NCI-H748 (cell line): ENCODE measurements around the gene KCNN4.
"Not testable (repeated sequence)": the region's sequence is repeated elsewhere in the genome, so short reads cannot be mapped to it uniquely, and the experiment has no call there.

Source experiments
- DNase-seq: peaks from one replicate; lab custom pipeline; 2025; ENCODE audit not compliant: unreplicated experiment; lab: John Stamatoyannopoulos, UW

KCNN4 gene

DNA sequence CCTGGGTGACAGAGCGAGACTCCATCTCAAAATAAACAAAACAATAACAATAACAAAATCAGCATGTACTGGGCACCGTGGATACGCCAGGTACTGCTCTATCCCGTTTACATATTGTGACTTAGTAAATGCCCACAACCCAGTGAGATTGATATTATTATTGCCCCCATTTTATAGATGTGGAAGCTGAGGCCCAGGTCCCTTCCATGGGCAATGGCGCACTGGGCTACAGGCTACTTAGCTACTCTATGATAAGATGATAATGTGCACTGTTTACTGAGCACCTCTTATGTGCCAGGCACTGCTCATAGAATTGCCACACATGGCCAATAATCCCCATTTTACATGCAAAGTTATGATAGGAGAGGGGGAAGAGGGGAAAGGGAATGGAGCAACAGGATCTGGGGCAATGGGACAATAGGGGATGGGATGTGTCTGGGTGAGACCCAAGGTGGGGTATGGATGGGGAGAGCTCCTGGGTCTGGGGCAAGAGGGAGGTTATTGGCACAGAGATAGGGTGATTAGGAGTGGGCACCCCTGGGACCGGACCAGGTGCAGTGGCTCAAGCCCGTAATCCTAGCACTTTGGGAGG, 5.4 kb downstream of the KCNN4 start:
- no peak for DNase-seq

DNA sequence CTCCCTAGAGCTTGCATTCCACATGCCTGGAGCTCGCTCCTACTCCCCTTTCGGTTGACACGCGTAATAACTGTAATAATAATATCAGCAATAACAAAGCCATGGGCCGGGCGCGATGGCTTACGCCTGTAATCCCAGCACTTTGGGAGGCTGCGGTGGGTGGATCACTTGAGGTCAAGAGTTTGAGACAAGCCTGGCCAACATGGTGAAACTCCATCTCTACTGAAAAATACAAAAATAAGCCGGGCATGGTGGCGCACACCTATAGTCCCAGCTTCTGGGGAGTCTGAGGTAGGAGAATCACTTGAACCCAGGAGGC, 5.9 kb downstream of the KCNN4 start:
- DNase-seq: not testable (repeated sequence)

DNA sequence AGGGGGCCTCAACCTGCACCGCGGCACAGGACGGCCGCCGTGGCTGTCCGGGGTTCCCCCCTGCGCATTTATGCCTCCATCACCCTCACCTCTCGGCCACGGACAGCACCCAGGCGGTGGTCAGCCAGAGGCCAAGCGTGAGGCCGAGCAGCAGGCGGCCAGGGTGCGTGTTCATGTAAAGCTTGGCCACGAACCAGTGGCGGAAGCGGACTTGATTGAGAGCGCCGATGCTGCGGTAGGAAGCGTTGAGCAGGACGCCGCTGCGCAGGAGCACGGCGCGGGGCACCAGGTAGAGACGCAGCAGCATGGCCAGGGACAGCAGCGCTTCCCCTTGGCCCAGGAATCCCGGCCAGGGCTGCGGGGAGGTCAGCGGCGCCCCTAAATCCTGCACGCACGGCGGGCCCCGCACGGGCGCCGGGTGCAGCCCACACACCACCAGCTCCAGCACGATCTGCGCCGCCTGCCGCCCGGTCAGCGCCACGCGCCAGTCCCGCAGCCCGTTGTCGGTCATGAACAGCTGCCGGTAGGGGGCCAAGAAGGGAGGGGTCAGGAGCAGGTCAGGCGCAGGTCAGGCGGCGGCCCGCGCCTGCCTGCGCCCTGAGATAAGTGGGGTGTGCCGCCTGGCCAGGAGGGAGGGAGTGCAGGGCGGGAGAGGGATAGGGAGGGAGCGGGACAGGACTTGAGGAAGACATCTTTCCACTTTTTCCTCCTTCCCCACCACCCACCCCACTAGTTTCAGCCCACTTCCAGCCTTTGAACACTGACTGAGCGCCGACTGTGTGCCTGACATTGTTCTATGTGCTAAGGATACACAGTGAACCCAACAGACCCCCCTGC, 6.5 kb downstream of the KCNN4 start:
- DNase-seq: no peak

DNA sequence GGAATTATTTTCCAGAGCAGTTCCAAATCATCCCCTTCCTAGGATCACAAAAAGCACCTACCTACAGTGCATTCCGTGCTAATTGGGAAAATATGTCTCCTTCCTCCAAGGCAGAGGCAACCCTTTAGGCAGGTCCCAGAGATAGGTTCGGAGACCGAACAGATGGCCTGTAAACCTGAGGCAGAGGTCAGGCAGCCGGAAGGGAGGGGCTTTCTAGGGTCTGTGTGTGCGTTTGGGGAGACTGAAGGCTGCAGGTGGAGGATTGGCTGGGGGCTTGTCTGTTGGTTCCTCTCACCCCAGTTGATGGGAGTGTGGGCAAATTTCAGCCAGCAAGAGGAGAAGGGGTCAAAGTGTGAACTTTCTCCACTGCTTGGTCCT, 7.1 kb downstream of the KCNN4 start:
- no peak for DNase-seq

DNA sequence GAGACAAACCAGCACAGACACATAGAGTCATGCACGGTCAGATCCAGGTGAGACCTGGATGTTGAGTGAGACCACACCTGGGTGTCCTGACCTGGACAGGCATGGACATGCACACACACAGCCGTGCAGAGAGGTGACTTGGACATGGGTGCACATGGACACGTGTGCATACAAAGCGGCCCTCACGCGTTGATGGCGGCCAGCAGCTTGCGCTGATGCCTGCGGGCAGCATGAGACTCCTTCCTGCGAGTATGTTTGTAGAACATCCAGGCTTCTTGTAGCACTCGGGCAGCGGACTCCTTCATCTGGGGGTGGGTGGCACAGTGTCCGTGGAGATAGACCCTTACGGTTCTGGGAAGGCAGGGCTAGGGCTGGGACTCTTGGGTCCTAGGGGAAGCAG, 11.5 kb downstream of the KCNN4 start:
- no peak for DNase-seq

DNA sequence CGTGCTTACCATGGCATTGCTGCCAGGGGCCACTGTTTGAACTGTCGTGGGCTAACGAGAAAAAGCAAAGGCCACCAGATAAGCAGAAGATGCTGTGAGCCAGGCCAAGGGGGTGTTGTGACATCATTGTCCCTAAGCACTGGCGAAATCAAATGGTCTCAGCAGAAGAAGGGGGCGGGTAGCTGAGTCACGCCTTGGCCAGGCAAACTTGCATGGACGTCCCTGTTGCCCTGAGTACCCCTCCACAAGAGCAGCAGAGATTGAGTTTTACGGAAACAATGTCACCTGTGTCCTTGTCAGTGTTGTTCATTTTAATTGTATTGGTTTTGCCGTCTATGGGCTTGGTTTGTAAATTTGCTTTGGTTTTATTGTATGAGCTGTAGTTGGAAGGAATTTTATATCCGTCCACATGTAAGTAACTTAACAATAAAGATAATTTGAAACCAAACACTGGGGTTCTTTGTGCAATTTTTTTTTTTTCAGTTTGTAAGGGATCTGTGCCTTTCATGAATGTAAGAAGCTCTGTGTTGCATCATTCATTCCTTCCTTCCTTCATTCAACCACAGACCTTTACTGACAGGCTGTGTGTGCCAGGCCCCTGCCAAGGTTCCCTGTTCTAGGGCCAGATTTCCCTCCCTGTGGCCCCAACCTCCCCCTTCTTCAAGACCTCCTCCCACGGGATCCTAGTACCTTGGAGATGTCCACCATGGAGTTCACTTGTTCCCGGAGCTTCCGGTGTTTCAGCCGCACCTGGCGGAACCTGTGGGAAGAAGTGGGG, 12.3 kb downstream of the KCNN4 start:
- no peak for DNase-seq

DNA sequence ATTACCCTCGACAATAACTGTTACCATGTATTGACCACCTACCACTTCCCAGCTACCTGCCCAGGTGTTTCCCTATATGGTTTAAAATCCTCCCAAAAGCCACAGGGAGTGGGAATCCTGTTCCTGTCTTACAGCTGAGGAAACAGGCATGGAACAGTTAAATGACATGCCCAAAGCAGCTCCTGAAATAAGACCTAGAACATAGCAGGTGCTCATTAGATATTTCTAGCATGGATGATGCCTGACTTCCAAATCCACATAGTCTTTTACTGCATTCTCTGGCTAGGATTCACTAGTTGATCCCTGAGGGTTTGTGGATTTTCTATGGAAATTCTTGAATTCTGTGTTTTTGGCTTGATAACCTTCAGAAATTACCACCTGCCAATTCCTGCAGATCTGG, 13.0 kb downstream of the KCNN4 start:
- no peak for DNase-seq

DNA sequence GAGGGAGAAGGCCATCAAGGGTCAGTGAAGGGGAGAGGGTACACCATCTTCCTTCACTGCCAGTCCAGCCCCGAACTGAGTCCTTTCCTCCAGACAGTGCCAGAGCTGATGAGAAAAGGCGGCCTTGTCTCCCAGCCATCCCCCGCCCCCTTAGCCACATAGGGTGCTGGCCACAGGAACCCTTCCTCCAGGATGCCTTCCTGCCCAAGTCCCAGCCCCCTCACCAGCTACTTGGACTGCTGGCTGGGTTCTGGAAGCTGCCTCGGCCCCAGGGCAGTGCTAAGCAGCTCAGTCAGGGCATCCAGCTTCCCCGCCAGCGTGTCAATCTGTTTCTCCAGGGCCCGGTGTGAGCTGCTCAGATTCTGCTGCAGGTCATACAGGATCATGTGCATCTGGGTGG, 13.5 kb downstream of the KCNN4 start:
- DNase-seq: no peak

DNA sequence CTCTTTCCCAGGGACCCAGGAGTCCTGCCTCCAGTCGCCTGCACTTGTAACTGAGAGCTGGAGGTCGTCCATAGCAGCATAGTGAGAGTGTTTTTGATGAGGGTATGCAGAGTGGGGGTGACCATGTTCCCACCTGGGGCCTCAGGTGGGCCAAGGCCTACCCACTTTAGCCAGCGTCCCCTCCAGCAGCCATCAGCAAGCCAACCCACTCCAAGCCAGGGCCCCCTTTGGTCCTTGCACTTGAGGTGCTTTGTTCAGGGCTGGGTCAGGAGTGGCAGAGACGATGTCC, 14.1 kb downstream of the KCNN4 start:
- no peak for DNase-seq

DNA sequence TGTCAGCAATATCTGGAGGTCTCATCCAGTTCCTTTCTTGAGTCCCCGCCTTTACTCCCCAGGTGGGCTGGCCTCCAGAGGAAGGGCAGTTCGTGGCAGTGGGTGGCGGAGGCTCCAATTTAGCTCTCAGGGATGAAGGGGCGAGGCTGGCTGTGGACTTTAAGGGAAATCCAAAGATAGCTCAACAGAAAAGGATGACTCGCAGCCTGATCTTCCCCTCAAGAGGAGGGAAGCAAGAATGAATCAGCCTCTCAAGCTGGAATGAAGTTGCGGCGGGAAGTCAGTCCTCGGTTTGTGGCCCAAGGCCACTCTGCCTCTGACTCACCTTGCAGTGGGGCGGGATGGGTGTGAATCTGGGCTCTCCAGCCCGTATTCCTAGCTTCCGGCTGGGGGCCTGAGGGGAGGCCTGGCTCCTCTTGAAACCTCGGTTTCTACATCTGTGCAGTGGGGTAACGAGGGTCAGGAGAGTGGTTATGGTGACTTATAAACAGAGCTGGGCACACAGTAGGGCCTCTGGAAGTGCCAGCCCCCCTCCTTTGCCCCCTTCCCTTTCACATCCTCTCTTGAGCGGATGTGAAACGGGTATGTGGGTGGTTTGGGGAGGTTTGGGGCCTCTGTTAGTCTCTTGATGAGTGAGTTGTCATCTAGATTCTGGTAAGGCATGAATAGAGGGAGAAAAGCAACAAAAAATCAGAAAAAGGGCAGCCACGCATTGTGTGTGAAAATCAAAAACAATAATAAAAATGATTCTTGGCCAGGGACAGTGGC, 15.5 kb downstream of the KCNN4 start:
- no peak for DNase-seq

DNA sequence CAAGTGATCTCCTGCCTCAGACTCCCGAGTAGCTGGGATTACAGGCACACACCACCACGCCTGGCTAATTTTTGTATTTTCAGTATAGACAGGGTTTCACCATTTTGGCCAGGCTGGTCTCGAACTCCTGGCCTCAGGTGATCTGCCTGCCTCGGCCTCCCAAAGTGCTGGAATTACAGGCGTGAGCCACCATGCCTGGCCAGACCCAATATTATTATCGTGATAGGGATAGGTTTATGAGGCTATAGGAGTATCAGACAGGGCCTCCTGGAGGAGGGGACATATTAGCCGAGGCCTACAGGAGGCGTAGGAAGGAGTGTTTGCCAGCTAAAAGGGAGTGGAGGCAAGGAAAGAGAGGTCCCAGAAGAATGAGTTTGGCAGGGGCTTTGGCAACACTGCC, 16.1 kb downstream of the KCNN4 start:
- not testable (repeated sequence) for DNase-seq

DNA sequence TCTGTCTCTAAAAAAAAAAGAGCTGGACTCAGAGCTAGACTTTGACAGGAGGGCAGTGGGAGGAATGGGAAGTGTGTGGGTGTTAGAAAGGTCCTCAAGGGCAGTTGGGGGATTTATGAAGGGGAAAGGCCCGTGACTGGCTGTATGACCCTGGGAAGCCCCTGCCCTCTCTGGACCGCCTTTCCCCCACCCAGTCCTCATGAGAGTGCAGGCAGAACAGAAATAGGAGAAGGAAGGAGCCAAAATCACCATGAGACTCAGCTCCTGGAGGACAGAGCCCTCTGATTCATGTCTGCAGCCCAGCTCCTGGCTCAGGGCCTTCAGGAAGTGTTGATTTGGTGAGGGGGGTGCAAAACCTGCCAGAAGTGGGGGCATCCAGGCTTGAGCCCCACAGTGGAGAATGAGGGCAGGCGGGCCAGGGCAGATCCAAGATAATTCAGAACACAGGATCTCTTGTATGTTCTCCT, 17.3 kb downstream of the KCNN4 start:
- no peak for DNase-seq

DNA sequence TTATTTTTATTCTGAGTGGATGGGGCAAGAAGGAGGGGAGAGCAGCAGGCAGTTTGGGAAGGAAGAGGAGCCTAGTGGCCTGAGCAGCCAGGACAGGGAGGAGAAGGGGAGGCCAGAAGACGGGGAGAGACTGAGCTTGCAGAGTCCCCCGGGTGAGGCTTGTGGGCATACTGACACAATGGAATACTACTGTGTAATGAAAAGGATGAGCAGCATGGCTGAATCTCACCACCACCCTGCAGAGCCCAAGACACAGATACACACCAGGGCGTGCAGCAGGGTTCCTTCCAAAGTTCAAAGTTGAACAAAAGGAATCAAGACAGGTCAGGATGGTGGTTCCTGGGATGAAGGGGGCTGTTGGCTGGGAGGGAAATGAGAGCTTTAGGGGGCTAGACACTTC, 18.0 kb downstream of the KCNN4 start:
- no peak for DNase-seq

DNA sequence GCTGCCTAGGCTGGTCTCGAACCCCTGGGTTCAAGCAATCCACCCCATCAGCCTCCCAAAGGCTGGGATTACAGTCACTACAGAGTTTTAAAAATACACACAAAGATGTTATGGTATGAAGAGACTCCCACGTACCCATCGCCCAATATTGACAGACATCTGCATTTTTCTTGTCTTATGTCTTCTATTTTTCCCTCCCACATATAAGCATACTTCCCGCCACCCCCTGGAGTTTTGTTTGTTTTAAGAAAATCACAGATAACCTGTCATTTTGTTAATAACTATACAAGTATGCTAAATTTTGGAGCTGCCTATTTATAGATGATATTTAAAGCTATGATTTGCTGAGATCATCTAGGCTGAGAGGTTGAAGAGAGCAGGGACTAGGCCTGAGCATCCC, 19.8 kb downstream of the KCNN4 start:
- DNase-seq: no peak

DNA sequence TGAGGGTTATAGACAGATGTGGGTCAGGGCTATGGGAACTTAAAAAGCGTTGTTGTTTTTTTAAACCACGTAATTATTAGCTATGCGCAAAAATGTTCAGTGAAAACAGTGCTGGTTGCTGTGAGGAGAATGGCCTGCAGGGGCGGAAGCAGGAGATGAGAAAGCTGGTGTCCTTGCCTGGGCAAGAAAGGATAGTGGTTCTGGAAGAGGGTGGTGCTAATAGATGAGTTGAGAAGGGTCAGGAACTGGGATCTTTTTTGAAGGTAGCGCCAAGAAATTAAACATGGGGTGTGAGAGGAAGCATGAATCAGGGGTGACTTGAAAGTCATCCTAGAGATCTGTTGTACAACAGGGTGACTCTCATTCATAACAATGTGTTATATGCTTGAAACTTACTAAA, 21.3 kb downstream of the KCNN4 start:
- DNase-seq: no peak

DNA sequence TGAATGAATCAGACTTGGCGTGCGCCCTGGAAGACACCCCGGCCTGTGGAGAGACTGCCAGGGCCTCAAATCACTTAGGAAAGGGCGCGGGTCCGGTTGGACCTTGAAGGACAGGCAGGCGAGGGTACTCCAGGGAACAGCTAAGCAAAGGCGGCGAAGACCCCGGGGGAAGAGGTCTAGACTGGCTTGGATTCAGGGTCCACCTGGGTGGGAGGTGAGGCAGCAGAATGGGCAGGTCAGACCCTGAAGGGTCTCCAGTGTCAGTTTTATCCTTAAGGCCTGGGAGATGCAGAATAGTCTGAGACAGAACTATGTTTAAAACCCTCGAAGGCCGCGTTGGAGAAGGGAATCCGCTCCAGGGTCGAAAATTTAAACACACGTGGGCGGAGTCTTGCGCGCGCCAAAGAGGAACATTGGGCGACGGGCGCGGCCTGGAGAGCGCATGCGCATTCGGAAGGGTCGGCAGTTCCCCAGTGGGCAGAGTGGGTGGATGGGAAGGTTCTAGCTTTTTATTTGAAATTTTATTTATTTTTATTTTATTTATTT, 25.4 kb downstream of the KCNN4 start:
- peak; percentile 88 for DNase-seq

DNA sequence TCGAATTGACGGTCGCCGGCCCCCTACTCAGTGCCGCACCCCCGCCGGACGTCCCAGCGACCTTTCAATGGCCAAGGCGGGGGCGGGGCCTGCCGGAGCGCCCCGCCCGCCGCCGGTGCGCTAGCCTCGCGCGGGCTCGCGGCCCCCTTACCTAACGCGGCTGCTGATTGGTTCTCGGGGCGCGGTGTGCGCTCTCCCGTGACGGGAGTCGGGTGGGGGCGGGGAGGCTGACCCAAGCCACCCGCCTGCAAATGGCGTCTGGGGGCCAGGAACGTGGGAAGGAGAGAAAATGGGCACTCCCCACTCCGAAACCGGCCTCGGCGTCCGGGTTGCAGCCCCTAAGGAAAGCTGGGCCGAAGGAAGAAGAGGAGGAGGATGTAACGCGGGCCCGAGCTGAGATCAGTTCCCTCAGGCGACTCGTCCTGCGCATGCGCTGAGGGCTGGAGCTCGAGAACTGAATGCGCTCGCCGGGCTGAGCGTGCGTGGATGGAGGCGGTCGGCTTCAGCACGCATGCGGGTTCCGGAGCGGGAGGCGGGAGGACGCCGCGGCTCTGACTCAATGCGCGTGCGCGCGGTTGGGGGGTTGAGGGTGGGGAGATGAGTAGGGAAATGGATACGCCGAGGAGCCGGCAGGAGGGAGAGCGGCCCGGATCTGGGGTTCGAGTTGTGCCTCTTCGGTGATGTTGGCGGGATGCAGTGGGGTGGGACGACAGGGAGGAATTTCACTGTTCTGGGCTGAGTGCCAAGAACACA, 26.1 kb downstream of the KCNN4 start, which contains the start of gene SMG9:
Gene SMG9, minus strand, starts transcription at position 460 of the 753 bp plus-strand sequence. CDS start 4,221 bp downstream, outside the sequence.
- peak; percentile 98 for DNase-seq

DNA sequence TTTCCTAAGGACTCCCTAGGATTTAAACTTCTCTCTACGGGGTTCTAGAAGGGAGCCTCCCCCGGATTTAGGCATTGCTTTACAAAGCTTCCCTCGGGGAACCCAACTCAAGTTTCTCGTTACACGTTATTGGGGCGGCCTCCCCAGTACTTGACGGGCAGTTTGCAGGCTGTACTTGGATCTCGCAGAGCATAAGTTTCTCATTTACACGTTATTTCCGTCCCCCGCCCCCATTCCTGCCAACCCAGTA, 26.6 kb downstream of the KCNN4 start:
- no peak for DNase-seq

DNA sequence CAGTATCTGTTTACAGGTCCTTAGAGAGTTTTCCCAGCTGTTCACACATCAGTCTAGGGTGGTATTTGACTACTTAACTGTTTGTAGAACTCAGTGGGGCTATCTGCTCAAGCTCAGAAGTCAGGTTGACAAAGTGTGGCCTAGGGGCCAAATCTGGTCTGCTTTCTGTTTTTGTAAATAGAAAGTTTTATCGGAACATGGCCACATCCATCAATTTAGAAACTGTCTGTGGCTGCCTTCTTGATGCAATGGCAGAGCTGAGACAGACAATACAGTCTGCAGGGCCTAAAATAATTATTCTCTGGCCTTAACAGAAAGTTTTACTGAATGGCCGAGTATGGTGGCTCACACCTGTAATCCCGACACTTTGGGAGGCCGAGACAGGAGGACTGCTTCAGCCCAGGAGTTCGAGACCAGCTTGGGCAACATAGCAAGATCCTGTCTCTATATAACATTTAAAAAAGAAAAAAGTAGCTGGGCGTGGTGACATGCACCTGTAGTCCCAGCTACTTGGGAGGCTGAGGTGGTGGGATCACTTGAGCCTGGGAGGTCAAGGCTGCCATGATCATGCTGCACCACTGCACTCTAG, 28.4 kb downstream of the KCNN4 start:
- DNase-seq: no peak

DNA sequence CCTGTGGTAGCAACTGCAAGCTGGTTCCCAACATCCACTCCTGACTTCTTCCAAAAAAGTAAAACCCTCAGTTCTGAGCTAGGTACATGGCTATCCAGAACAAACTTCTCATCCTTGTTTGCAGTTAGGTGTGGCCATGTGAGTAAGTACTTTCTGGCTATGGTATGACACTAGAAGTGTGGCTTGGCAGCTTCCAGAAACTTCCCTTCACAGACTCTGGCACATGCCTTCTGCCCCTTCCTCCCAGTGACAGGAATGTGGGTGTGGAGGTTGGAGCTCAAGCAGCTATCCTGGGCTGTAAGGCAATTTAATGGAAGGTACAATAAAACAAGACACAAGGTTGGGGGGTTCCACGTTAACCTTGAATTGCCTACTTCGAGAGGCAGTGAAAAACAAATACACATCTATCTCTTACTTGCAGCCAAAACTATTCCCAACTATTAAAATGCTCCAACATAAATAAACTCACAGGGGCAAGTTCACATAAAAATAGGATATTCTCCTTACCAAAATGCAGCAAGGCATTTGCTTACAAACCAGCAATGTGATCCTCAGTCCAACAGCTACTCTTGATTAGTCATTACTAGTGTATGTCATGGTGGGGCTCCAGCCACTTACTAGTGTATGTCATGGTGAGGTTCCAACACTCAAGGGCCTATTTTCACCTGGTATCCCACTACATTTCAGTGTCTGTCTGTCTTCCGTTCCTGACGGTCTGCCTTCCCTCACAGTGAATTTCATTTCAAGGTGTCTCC, 29.1 kb downstream of the KCNN4 start:
- DNase-seq: no peak
